Gastroesophageal sphincter (tissue), 3 donors: Measurements from ENCODE around the gene ALK.

Experiments
- POLR2A ChIP-seq, 2 donors: fragments of 450-650 bp; IDR thresholded peaks; one replicate each; pipeline ENCODE4 v1.6.1; 2017; ENCODE audit warnings: antibody characterized with exemption in 2 of 2, mild to moderate bottlenecking in 2 of 2, moderate library complexity in 1 of 2
- POLR2AphosphoS5 ChIP-seq: sonication (generic); formaldehyde crosslinking; IDR thresholded peaks from one replicate; pipeline ENCODE4 v1.6.1; 2017; ENCODE audit warnings: antibody characterized with exemption
- TF ChIP-seq, protein P1 (sequence below), 4 experiments: fragments of 200-600 bp in 2 of 4; fragments of 450-650 bp in 2 of 4; sonication (generic) in 1 of 4; IDR thresholded peaks; one replicate each; pipeline ENCODE4 v1.5.1; 2017 to 2019; ENCODE audit warnings: antibody characterized with exemption in 4 of 4, mild to moderate bottlenecking in 2 of 4, moderate library complexity in 2 of 4

DNA sequence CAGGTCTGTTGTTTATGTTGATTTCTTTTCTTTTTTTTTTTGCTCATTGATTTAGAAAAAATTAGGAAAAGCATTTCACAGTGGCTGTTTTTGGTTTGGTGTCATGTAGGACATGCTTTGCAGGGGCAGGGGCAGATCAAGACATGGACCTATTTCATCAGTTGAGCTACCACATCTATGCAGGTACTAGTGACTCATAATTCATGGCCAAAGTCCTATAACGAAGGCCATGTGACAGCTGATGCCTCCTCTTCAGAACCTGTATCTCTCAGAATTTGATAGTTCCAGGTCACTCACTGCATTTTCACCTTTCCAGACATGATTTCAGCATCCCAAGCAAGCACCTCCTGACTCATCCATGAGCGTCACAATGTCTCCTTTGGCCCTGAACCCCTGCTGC lies 195.8 kb downstream of the ALK start:
- TF ChIP-seq POLR2AphosphoS5 (no peak), POLR2A (IDR thresholded peaks at IDR 0.05) (no peak)
- TF ChIP-seq, protein P1, sequence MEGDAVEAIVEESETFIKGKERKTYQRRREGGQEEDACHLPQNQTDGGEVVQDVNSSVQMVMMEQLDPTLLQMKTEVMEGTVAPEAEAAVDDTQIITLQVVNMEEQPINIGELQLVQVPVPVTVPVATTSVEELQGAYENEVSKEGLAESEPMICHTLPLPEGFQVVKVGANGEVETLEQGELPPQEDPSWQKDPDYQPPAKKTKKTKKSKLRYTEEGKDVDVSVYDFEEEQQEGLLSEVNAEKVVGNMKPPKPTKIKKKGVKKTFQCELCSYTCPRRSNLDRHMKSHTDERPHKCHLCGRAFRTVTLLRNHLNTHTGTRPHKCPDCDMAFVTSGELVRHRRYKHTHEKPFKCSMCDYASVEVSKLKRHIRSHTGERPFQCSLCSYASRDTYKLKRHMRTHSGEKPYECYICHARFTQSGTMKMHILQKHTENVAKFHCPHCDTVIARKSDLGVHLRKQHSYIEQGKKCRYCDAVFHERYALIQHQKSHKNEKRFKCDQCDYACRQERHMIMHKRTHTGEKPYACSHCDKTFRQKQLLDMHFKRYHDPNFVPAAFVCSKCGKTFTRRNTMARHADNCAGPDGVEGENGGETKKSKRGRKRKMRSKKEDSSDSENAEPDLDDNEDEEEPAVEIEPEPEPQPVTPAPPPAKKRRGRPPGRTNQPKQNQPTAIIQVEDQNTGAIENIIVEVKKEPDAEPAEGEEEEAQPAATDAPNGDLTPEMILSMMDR (IDR thresholded peaks at IDR 0.05) = no peak
